ENCODE measurements around the gene SERPINA10. TPM values are rescaled to one million over a fixed set of nuclear protein-coding genes. Genes with fewer than 3 reads are reported as not detected.

Gene SERPINA10
- total RNA-seq, 1 experiment from 2014 or later, result not detected

DNA sequence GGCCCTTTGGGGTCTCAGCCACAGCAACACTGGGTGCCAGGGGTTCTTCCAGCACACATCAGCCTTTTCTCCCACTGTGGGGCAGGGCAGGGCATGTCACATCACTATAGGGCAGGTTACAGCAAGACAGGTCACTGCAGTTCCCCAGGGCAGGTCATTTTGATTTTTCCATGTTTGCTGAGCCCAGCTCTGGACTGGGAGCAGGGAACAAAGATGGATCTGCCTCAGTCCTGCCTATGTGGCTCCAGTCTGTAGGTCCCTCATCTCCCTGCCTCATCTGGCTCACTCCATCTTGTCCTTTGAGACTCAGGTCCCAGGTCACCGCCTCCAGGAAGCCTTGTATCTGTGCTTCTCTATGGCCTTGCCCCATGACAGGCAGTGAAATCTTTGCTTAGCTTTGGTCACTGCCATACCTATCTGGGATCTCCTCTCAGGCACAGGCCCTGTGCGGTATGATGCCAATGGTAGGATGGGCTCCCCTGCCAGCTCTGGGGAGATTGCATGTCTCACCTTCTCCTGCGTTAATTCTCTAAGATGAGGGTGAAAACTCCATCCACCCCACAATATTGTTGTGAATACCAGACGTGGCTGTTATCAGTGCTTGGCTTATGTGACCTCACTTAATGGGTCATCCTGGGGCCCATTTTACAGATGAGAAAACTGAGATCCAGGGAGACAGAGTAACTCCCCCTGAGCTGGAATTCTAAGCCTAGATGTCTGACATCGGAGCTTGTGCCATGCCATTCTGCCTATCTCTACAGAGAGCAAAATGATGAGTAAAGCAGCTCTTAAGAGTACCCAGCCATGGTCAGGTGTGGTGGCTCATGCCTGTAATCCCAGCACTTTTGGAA is 28.6 kb upstream of the SERPINA10 start:
- Histone ChIP-seq H3K27ac (ENCODE audit: low read length) (no peak overlapping the region), H3K9ac (ENCODE audit: low read length) (no peak overlapping the region), H3K27me3 (ENCODE audit: low read length) (no peaks in the 10 kb centered on the region), H3K4me1 (ENCODE audit: low read length) (no peaks in the 10 kb centered on the region), H3K9me2 (replicated peaks; ENCODE audit: insufficient read depth, low read length) (no peaks in the 10 kb centered on the region), H3K4me2 (ENCODE audit: low read depth, low read length, poor library complexity, severe bottlenecking) (no peak overlapping the region), H2AFZ (ENCODE audit: low read length) (no peak overlapping the region), H3K9me3 (ENCODE audit: low read length) (no peaks in the 10 kb centered on the region), H3K36me3 (ENCODE audit: insufficient read depth, low read length) (no peaks in the 10 kb centered on the region), H3K4me3 (ENCODE audit: low read length) (no peak overlapping the region), H4K20me1 (ENCODE audit: insufficient read depth, low read depth, low read length) (no peaks in the 10 kb centered on the region), H3K79me2 (ENCODE audit: low read length) (no peaks in the 10 kb centered on the region)
- no peak for DNase-seq

DNA sequence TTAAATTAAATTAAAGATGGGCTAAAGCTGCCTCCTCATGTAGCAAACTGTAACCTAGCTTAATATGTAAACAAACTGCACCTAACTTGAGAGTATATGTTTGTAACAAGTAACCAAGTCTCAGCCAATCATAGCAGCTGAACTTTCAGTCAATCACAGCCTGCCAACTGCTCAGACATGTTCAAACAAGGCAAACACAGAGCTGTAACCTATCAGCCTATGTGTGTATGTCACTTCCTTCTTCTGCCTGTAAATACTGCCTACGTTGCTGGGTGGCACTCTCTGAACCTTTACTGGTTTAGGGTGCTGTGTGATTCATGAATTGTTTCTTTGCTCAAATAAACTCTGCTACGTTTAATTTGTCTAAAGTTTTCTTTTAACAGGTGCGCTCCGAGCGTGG is 27.2 kb upstream of the SERPINA10 start:
- Histone ChIP-seq H3K4me1 (ENCODE audit: low read length) (no peaks in the 10 kb centered on the region), H2AFZ (ENCODE audit: low read length) (no peak overlapping the region), H3K4me3 (ENCODE audit: low read length) (no peak overlapping the region), H3K9me2 (replicated peaks; ENCODE audit: insufficient read depth, low read length) (no peaks in the 10 kb centered on the region), H3K9me3 (ENCODE audit: low read length) (no peaks in the 10 kb centered on the region), H3K36me3 (ENCODE audit: insufficient read depth, low read length) (no peaks in the 10 kb centered on the region), H3K27me3 (ENCODE audit: low read length) (no peaks in the 10 kb centered on the region), H3K79me2 (ENCODE audit: low read length) (no peaks in the 10 kb centered on the region), H3K27ac (ENCODE audit: low read length) (no peak overlapping the region), H4K20me1 (ENCODE audit: insufficient read depth, low read depth, low read length) (no peaks in the 10 kb centered on the region), H3K4me2 (ENCODE audit: low read depth, low read length, poor library complexity, severe bottlenecking) (no peak overlapping the region), H3K9ac (ENCODE audit: low read length) (no peak overlapping the region)
- DNase-seq, result peak; percentile 51

DNA sequence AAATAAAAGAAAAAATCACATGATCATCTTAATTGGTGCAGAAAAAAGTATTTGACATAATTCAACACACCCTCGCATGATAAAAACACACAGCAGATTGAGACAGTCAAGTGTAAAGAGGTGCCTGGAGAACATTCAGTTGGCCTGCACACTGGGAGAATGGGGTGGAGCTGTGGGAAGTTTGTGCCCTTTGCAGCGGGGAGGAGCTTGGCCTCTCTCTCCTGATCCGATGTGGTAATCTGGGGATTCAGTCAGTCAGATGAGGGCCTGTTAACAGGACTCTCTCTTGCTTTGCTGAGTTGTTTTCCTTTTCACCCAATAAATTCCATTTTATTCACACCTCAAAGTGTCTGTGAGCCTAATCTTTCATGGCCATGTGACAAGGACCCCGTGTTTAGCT is 24.2 kb upstream of the SERPINA10 start:
- DNase-seq, result no peak
- no peaks in the 10 kb centered on the region for H3K9me2 ChIP-seq (replicated peaks; ENCODE audit: insufficient read depth, low read length)
- H3K27me3 ChIP-seq (ENCODE audit: low read length), result no peaks in the 10 kb centered on the region
- no peaks in the 10 kb centered on the region for H4K20me1 ChIP-seq (ENCODE audit: insufficient read depth, low read depth, low read length)
- H3K79me2 ChIP-seq (ENCODE audit: low read length), result no peaks in the 10 kb centered on the region
- no peaks in the 10 kb centered on the region for H3K9me3 ChIP-seq (ENCODE audit: low read length)
- H3K27ac ChIP-seq (ENCODE audit: low read length), result no peak overlapping the region
- H2AFZ ChIP-seq (ENCODE audit: low read length), result no peak overlapping the region
- H3K4me3 ChIP-seq (ENCODE audit: low read length), result no peak overlapping the region
- no peak overlapping the region for H3K4me2 ChIP-seq (ENCODE audit: low read depth, low read length, poor library complexity, severe bottlenecking)
- H3K9ac ChIP-seq (ENCODE audit: low read length), result no peak overlapping the region
- no peaks in the 10 kb centered on the region for H3K4me1 ChIP-seq (ENCODE audit: low read length)
- no peaks in the 10 kb centered on the region for H3K36me3 ChIP-seq (ENCODE audit: insufficient read depth, low read length)

DNA sequence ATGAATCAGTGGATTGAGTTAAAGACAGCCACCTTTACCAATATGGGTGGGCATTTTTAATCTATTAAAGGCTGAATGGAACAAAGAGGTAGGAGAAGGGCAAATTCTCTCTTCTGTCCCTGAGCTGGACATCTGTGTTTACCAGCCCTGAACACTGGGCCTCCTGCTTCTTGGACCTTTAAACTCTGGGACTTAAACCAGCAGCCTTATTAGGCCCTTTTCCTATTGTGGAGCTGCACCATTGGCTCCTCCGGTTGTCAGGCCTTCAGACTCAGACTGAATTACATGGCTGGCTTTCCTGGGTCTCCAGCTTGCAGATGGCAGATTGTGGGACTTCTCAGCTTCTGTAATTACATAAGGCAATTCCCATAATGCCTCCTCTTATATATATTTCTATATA is 23.6 kb upstream of the SERPINA10 start:
- Histone ChIP-seq H3K9me2 (replicated peaks; ENCODE audit: insufficient read depth, low read length) (no peaks in the 10 kb centered on the region), H3K27me3 (ENCODE audit: low read length) (no peaks in the 10 kb centered on the region), H3K4me2 (ENCODE audit: low read depth, low read length, poor library complexity, severe bottlenecking) (no peak overlapping the region), H3K4me3 (ENCODE audit: low read length) (no peak overlapping the region), H3K36me3 (ENCODE audit: insufficient read depth, low read length) (no peaks in the 10 kb centered on the region), H3K4me1 (ENCODE audit: low read length) (no peaks in the 10 kb centered on the region), H3K79me2 (ENCODE audit: low read length) (no peaks in the 10 kb centered on the region), H4K20me1 (ENCODE audit: insufficient read depth, low read depth, low read length) (no peaks in the 10 kb centered on the region), H3K9ac (ENCODE audit: low read length) (no peak overlapping the region), H3K27ac (ENCODE audit: low read length) (no peak overlapping the region), H2AFZ (ENCODE audit: low read length) (no peak overlapping the region), H3K9me3 (ENCODE audit: low read length) (no peaks in the 10 kb centered on the region)
- no peak for DNase-seq

DNA sequence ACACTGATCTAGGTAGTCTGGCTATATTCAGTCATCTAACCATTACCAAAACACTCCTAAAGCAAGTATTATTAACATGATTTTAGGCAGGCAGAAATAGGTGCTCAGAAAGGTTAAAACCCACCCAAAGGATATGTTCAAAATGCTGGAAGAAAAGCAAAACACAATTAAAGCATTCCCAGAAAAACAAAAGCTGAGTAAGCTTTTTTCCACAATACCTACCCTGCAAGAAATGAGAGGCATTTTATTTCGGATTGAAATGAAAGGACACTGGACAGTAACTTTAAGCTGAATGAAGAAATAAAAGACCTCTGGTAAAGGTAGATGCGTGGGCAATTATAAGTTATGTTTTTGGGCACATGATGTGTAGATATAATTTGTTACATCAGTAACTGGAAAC is 21.8 kb upstream of the SERPINA10 start:
- no peak for DNase-seq
- no peak overlapping the region for H3K4me3 ChIP-seq (ENCODE audit: low read length)
- no peaks in the 10 kb centered on the region for H3K27me3 ChIP-seq (ENCODE audit: low read length)
- H3K79me2 ChIP-seq (ENCODE audit: low read length), result no peaks in the 10 kb centered on the region
- no peak overlapping the region for H3K27ac ChIP-seq (ENCODE audit: low read length)
- no peaks in the 10 kb centered on the region for H4K20me1 ChIP-seq (ENCODE audit: insufficient read depth, low read depth, low read length)
- no peaks in the 10 kb centered on the region for H3K9me3 ChIP-seq (ENCODE audit: low read length)
- no peak overlapping the region for H3K9ac ChIP-seq (ENCODE audit: low read length)
- H3K36me3 ChIP-seq (ENCODE audit: insufficient read depth, low read length), result no peaks in the 10 kb centered on the region
- H3K4me1 ChIP-seq (ENCODE audit: low read length), result no peaks in the 10 kb centered on the region
- H3K4me2 ChIP-seq (ENCODE audit: low read depth, low read length, poor library complexity, severe bottlenecking), result no peak overlapping the region
- H3K9me2 ChIP-seq (replicated peaks; ENCODE audit: insufficient read depth, low read length), result no peaks in the 10 kb centered on the region
- H2AFZ ChIP-seq (ENCODE audit: low read length), result no peak overlapping the region

DNA sequence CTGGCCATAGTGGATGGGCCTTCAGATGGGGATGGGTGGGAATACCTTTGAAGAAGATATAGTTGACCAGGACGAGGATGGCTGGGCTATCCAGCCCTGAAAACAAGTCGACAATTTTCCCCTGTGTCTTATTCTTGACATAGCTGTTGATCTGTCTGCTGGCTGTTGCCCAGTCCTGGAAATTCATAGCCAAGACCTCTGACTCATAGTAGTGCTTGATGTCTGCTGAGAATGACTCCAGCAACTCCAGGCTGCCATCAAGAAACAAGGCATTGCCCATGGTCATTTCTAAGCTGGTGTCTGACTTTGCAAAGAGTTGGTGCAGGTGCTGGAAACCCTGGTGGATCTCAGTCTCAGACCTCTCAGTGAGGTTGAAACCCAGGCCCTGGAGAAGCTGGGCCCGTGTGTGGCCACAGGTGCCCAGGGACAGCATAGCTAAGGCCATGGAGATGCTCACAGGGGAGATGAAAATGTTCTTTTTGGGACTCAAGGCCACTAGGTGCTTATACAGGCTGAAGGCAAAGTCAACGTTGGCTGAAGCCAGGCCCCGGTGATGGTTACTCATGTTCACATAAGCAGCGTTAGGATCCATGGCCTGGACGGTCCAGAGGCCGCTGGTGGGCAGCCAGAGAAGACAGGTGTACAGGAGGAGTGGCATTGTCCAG is 21.1 kb upstream of the SERPINA10 start:
- H3K9me2 ChIP-seq (replicated peaks; ENCODE audit: insufficient read depth, low read length), result no peaks in the 10 kb centered on the region
- no peaks in the 10 kb centered on the region for H3K79me2 ChIP-seq (ENCODE audit: low read length)
- no peaks in the 10 kb centered on the region for H4K20me1 ChIP-seq (ENCODE audit: insufficient read depth, low read depth, low read length)
- no peaks in the 10 kb centered on the region for H3K27me3 ChIP-seq (ENCODE audit: low read length)
- no peaks in the 10 kb centered on the region for H3K36me3 ChIP-seq (ENCODE audit: insufficient read depth, low read length)
- DNase-seq, result no peak
- H3K4me1 ChIP-seq (ENCODE audit: low read length), result no peaks in the 10 kb centered on the region
- no peak overlapping the region for H3K9ac ChIP-seq (ENCODE audit: low read length)
- no peaks in the 10 kb centered on the region for H3K9me3 ChIP-seq (ENCODE audit: low read length)
- H3K4me3 ChIP-seq (ENCODE audit: low read length), result no peak overlapping the region
- no peak overlapping the region for H2AFZ ChIP-seq (ENCODE audit: low read length)
- no peak overlapping the region for H3K27ac ChIP-seq (ENCODE audit: low read length)
- H3K4me2 ChIP-seq (ENCODE audit: low read depth, low read length, poor library complexity, severe bottlenecking), result no peak overlapping the region

DNA sequence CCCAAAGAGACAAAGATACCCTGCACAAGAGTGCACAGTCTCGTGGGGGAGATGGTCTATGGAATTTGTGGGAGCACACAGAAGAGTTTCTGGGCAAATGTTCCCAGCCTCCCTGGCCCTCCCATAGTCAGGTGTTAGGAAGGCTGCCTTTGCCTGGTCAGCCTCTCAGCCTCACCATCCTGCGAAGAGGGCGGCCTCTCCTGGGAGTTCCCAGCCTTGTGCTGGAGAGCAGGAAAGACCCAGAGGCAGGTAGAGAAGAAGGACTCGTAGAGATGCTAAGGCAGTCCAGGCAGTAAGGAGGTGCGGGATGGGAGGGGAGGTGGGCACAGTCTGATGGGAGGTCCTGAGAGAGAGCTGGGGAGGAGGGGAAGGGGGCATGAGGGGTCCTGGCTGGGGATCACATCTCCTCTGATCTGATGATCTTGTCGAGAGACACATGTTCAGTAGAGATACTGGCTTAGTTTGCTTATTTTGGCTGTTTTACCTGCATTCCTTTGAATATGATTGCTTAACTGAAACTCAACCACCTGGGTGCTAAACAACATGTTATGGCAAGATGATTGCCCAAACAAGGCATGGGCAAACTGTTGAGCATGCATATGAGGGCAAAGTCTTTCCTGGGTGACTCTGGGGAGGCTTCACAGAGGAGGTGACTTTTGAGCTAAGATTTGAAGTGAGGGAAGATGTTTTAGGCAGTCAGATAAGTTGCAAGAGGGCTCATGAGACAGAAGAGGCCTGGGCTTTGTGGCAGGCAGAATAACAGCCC is 19.6 kb upstream of the SERPINA10 start:
- Histone ChIP-seq H3K36me3 (ENCODE audit: insufficient read depth, low read length) (no peaks in the 10 kb centered on the region), H3K4me1 (ENCODE audit: low read length) (no peaks in the 10 kb centered on the region), H3K9me2 (replicated peaks; ENCODE audit: insufficient read depth, low read length) (no peaks in the 10 kb centered on the region), H3K4me2 (ENCODE audit: low read depth, low read length, poor library complexity, severe bottlenecking) (no peak overlapping the region), H3K4me3 (ENCODE audit: low read length) (no peak overlapping the region), H3K79me2 (ENCODE audit: low read length) (no peaks in the 10 kb centered on the region), H4K20me1 (ENCODE audit: insufficient read depth, low read depth, low read length) (no peaks in the 10 kb centered on the region), H3K9ac (ENCODE audit: low read length) (no peak overlapping the region), H3K9me3 (ENCODE audit: low read length) (peaks cover 5% of the 10 kb centered on the region), H3K27ac (ENCODE audit: low read length) (no peak overlapping the region), H3K27me3 (ENCODE audit: low read length) (no peaks in the 10 kb centered on the region), H2AFZ (ENCODE audit: low read length) (no peak overlapping the region)
- no peak for DNase-seq

DNA sequence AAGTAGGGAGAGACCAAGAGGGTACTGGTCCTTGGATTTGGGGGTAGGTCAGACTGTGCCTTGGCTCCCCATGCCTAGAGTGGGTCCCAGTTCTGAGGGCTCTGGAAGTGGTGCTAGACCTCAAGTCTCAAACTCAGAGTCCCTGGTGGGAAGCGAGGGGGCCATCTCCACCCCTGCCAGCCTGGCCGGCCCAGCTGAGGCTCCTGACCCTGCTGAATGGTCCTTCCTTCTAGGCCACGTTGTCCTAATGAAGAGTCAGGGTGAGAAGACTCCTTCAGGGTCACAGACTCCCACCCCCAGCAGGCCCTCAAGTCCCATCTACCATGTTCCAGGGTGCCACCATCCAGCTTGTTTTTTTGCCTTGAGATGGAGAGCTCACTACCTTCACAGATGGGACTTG is 17.2 kb upstream of the SERPINA10 start:
- Histone ChIP-seq H3K9me2 (replicated peaks; ENCODE audit: insufficient read depth, low read length) (no peaks in the 10 kb centered on the region), H3K27ac (ENCODE audit: low read length) (no peak overlapping the region), H3K27me3 (ENCODE audit: low read length) (no peaks in the 10 kb centered on the region), H3K4me3 (ENCODE audit: low read length) (no peak overlapping the region), H4K20me1 (ENCODE audit: insufficient read depth, low read depth, low read length) (no peaks in the 10 kb centered on the region), H3K4me1 (ENCODE audit: low read length) (no peaks in the 10 kb centered on the region), H3K79me2 (ENCODE audit: low read length) (no peaks in the 10 kb centered on the region), H3K9ac (ENCODE audit: low read length) (no peak overlapping the region), H3K9me3 (ENCODE audit: low read length) (peaks cover 11% of the 10 kb centered on the region), H2AFZ (ENCODE audit: low read length) (no peak overlapping the region), H3K36me3 (ENCODE audit: insufficient read depth, low read length) (no peaks in the 10 kb centered on the region), H3K4me2 (ENCODE audit: low read depth, low read length, poor library complexity, severe bottlenecking) (no peak overlapping the region)
- no peak for DNase-seq

All from Karpas-422 (cell line).